HG03066 (cell line): ENCODE data around the gene HOXD12.

Experiments
- ATAC-seq: cut with Tn5 transposase; IDR thresholded peaks from one replicate; pipeline ENCODE4 v1.9.1; 2021; ENCODE audit warnings: low read depth; ENCODE audit not compliant: unreplicated experiment

HOXD12 gene

GRCh38 chr2:176145085-176145969, 45.7 kb downstream of the HOXD12 start:
- no peak for ATAC-seq

GRCh38 chr2:176146101-176146500, 46.5 kb downstream of the HOXD12 start:
- no peak for ATAC-seq

GRCh38 chr2:176146645-176147044, 47.0 kb downstream of the HOXD12 start:
- no peak for ATAC-seq

- no peak for ATAC-seq
These were observed 47.7 kb downstream of the HOXD12 start for GRCh38 chr2:176147210-176147799.

GRCh38 chr2:176147800-176148496, 48.4 kb downstream of the HOXD12 start:
- no peak for ATAC-seq

GRCh38 chr2:176148751-176149421, 49.3 kb downstream of the HOXD12 start:
- ATAC-seq, result no peak

GRCh38 chr2:176149481-176149938, 49.9 kb downstream of the HOXD12 start:
- no peak for ATAC-seq

- no peak for ATAC-seq
These were observed 50.5 kb downstream of the HOXD12 start for GRCh38 chr2:176149939-176150583.

DNA sequence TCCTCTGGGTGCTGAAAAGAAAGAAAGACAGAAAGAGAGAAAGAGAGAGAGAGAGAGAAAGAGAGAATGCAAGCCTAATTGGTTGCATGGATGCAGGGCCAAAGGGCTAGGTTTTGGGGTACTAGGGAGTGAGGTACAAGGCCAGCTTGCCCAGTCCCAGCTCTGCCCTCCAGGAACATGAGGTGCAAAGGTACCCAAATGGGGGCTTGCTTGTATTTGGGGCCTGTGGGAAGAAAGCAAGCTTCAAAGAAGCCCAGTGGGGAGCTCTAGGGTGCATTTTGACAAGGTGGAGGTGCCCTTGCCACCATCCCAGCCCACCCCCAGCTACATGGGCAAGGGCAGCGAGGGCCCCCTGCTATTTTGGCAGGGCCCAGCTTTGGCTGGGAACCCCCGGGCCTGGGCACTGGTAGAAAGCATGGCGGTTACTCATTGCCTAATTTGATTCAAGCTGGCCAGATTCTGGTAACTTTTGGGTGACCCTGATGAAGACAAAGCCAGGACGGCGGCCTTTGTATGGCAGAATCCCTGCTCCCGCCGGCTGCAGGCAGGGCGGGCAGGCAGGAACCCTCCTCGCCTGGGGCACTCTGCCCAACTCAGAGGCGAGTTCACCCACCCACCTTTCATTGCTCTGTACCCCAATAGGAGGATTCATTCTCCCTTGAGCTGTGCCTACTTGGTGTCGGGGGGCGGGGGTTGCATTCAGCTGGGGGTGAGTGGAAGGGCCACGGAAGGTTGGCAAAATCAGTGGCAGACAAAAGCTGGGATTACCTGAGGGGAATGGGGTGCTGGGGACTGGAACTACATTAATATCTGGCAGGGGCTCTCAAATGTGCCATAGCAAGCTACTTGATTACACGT, 51.2 kb downstream of the HOXD12 start:
- no peak for ATAC-seq

DNA sequence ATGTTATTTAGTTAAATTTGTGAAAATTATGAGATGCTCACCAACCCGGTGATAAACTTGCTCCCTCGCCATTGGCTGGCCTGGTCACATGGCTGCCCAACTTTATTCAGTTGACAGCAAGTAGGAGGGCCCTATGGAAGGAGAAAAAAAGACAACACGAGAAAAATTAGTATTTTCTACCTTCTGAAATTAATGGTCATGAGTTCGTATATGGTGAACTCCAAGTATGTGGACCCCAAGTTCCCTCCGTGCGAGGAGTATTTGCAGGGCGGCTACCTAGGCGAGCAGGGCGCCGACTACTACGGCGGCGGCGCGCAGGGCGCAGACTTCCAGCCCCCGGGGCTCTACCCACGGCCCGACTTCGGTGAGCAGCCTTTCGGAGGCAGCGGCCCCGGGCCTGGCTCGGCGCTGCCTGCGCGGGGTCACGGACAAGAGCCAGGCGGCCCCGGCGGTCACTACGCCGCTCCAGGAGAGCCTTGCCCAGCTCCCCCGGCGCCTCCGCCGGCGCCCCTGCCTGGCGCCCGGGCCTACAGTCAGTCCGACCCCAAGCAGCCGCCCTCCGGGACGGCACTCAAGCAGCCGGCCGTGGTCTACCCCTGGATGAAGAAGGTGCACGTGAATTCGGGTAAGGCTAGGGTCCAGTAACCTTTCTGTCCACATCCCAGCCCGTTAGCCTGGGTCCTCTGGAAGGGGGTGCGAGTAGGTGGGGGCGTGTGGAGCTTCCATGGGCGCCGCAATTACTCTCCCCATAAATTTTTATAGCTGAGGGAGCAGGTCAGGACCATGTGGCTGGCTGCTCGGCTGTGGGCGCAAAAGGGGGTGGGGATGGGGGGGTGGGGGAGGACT, 52.1 kb downstream of the HOXD12 start, which contains the start of gene HOXD4:
TSS of gene HOXD4 (plus strand) at position 109 of the 846 bp plus-strand sequence. CDS start at position 193, 84 bp downstream.
- ATAC-seq, result no peak
